SK-N-DZ (cell line): ENCODE measurements around the gene DHODH.
A peak's percentile ranks its signal among the peaks of the same experiment; 100 is the strongest.
"Not testable (repeated sequence)": the region's sequence is repeated elsewhere in the genome, so short reads cannot be mapped to it uniquely, and the experiment has no call there.

Experiments used
- DNase-seq: peaks from one replicate; pipeline ENCODE4 v3.0.0-alpha.2; 2015; ENCODE audit warnings: low spot score
- small RNA-seq, 2 experiments: library from RNA; depleted of rRNA; stranded (forward); fragments of <200 nt; gene quantifications; one replicate each; pipeline ENCODE3, GENCODE V24; 2014

DHODH gene

DNA sequence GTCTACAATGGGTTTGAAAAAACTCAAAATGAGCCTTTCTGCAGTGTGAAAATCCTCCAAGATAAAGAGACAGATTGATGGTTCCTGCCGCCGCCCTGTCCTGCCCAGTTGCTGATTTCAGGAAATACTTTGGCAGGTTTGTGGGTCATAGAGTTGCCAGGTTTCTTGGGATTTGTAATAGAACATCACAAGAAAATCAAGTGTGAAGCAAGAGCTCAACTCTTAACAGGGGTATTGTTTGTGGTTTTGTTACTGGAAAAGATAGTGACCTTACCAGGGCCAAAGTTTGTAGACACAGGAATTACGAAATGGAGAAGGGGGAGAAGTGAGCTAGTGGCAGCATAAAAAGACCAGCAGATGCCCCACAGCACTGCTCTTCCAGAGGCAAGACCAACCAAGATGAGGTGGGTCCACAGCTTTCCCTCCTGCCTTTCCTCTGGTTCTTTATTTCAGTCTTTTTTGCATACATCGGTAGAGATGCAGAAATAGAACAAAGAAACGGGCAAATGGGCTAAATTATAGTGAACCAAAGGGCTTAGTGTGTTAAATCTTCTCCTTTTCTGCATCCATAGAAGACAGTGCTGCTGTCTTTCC lies 45.8 kb downstream of the DHODH start, which contains the start of gene HP:
TSS of gene HP (plus strand) at position 252 of the 594 bp plus-strand sequence. CDS start at position 400, 148 bp downstream.
- not testable (repeated sequence) for DNase-seq

GRCh38 chr16:72055911-72056310 lies 47.4 kb downstream of the DHODH start:
- no peak for DNase-seq

DNA sequence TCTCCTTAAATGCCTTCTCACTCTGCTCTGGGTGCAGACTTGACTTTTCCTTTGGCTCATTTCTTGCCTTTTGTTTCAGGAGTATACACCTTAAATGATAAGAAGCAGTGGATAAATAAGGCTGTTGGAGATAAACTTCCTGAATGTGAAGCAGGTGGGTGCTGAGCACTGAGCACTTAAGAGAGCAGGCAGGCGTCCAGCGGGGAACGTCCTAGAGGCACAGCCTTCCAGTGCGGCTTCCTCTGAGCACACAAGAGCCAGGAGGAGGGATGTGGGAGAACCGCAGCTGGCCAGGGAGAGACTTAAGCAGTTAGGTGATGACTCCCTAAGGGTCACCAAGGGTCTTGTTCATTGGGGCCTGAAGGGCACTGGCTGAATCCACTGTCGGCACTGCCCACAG lies 48.8 kb downstream of the DHODH start:
- not testable (repeated sequence) for DNase-seq

DNA sequence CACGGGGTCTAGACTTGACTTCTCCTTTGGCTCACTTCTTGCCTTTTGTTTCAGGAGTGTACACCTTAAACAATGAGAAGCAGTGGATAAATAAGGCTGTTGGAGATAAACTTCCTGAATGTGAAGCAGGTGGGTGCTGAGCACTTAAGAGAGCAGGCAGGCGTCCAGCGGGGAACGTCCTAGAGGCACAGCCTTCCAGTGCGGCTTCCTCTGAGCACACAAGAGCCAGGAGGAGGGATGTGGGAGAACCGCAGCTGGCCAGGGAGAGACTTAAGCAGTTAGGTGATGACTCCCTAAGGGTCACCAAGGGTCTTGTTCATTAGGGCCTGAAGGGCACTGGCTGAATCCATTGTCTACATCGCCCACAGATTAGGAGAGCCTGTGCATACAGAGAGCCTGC lies 50.5 kb downstream of the DHODH start:
- not testable (repeated sequence) for DNase-seq

DNA sequence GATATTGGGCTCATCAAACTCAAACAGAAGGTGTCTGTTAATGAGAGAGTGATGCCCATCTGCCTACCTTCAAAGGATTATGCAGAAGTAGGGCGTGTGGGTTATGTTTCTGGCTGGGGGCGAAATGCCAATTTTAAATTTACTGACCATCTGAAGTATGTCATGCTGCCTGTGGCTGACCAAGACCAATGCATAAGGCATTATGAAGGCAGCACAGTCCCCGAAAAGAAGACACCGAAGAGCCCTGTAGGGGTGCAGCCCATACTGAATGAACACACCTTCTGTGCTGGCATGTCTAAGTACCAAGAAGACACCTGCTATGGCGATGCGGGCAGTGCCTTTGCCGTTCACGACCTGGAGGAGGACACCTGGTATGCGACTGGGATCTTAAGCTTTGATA lies 51.9 kb downstream of the DHODH start:
- no peak for DNase-seq

DNA sequence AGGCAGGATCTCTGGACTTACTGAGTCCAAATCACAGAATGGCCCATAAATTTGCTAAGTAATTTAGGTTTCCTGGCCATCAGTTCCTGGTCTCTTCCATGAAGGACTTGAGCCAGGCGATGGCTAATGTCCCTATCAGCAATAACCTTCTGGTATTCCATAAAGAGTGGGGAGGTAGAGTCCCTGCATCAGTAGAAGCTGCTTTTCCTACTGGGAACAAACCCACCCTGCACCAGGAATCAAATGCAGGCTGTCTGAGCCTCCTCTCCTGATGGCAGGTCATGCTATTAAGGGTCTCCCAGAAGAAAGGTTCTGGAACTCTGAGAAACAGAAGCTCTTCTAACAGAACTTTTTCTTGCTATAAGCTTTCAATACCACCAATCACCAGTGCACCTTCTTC lies 53.0 kb downstream of the DHODH start:
- no peak for DNase-seq

DNA sequence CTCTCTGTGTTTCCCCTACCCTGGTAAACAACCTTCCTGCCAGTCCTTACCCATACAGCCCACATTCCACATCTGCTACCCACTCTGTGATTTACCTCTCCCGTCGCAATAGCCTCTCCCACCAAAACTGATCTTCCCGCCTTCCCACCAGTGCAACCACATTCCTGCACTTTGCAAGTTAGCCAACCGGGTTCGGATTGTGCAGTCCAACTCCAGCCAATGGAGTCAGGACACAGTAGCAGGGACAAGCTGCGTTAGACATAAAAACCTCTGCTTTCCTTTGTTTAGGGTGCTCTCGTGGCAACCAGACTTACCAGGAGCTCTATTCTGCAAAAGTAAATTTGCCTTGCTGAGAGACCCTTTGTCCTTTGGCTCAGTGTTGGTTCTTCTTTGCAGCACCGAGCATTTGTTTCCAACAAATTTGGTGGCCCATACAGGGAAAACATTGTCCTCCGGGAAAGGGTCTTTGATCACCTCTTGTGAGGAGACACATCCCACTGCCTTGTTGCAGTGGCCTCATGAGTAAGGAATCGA lies 55.9 kb downstream of the DHODH start:
- DNase-seq, result no peak

GRCh38 chr16:72066747-72067146 lies 58.2 kb downstream of the DHODH start:
- DNase-seq, result peak; percentile 59

- no peak for DNase-seq
These were observed 60.4 kb downstream of the DHODH start for GRCh38 chr16:72068930-72069329.

DNA sequence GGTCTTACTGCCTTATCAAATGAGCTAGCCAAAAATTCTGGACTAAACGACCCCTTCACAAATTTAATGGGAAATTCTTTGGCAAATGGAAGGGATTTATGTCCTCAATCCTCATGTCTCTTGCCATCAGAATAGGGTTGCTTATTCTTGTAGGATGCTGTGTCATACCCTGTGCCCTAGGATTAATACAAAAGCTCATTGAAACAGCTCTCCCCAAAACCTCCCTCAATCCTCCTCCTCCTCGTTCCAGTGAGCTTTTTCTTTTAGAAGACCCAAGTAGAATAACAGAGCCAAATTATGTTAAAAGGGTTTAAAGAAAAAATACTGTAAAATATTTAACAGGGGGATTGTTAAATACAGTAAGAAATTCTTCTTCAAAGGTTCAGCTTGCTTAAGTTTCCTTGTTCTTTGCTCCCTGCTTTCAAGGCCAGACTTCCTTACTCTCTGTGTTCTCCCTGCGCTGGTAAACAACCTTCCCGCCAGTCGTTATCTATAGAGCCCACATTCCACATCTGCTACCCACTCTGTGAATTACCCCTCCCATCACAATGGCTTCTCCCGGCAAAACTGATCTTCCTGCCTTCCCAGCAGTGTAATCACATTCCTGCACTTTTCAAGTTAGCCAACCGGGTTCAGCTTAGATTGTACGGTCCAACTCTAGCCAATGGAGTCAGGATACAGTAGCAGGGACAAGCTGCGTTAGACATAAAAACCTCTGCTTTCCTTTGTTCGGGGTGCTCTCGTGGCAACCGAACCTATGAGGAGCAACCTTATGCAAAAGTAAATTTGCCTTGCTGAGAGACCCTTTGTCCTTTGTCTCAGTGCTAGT lies 64.2 kb downstream of the DHODH start:
- no peak for DNase-seq

DNA sequence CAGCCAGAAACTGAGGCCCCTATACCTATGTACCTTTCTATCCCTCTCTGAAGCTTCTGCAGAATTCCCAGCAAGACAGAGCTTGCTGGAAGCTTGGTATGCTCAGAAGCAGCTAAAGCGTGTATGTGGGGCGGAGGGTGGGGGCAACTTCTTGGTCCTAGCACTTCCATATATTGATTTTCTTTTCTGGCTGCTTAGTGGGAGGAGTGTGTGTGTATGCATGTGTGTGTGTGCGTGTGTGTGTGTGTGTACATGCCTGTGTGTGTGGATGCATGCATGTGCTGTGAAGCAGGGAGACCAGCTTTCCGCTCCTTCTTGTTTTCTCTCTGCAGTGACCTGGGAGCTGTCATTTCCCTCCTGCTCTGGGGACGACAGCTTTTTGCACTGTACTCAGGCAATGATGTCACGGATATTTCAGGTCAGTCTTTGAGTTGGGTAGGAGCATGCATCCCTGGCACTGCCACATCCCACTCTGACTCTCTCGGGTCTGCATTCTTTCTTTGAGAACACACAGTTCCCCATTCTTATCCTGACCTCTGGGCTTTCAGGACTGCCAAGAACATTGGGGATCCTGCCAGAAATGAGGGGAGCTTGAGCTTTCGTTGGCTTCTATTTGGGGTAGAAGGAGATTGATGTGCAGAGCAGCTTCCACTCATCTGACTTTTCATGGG lies 65.2 kb downstream of the DHODH start:
- no peak for DNase-seq

DNA sequence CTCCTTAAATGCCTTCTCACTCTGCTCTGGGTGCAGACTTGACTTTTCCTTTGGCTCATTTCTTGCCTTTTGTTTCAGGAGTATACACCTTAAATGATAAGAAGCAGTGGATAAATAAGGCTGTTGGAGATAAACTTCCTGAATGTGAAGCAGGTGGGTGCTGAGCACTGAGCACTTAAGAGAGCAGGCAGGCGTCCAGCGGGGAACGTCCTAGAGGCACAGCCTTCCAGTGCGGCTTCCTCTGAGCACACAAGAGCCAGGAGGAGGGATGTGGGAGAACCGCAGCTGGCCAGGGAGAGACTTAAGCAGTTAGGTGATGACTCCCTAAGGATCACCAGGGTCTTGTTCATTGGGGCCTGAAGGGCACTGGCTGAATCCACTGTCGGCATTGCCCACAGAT lies 66.5 kb downstream of the DHODH start:
- DNase-seq, result not testable (repeated sequence)

Small RNAs within 50 kb of the gene (small RNA-seq; reads per million reads assigned to genes)
- gene RPL39P31, result 0 reads per million in 2 experiments
